ENCODE measurements around the gene TMEM94. TPM values are rescaled to one million over a fixed set of nuclear protein-coding genes. Genes with fewer than 3 reads are reported as not detected.

TMEM94 gene
- total RNA-seq, 1 donor from 2014 or later: 20.7 TPM

Small RNAs within 50 kb of the gene (small RNA-seq; reads per million reads assigned to genes)
- gene RF00019 (ENCODE audit: low replicate concordance) (not detected), gene RNU6-938P (ENCODE audit: low replicate concordance) (not detected)

Other genes with a start within 250 kb of the TMEM94 start
- 13.8 TPM for gene GGA3, start 195.0 kb upstream of the TMEM94 start, total RNA-seq
- 29.3 TPM for gene MRPS7, start 194.8 kb upstream of the TMEM94 start, total RNA-seq
- gene MIF4GD, start 185.4 kb upstream of the TMEM94 start, total RNA-seq: 8.1 TPM
- 4.7 TPM for gene SLC25A19, start 167.2 kb upstream of the TMEM94 start, total RNA-seq
- gene GRB2, start 51.0 kb upstream of the TMEM94 start, total RNA-seq: 151 TPM
- 5.7 TPM for gene CASKIN2, start 58.9 kb downstream of the TMEM94 start, total RNA-seq
- 7.6 TPM for gene TSEN54, start 59.9 kb downstream of the TMEM94 start, total RNA-seq
- gene LLGL2, start 69.1 kb downstream of the TMEM94 start, total RNA-seq: 0.74 TPM
- 20.4 TPM for gene MYO15B, start 131.2 kb downstream of the TMEM94 start, total RNA-seq
- 0.49 TPM for gene SMIM5, start 176.8 kb downstream of the TMEM94 start, total RNA-seq
- gene RECQL5, start 210.5 kb downstream of the TMEM94 start, total RNA-seq: 6.6 TPM
- 36.1 TPM for gene SAP30BP, start 210.7 kb downstream of the TMEM94 start, total RNA-seq

Data from temporal lobe (tissue), 2 donors.